Neural progenitor cell (in vitro differentiated cells): ENCODE measurements around the gene EYA4. TPM values are rescaled to one million over a fixed set of nuclear protein-coding genes. Genes with fewer than 3 reads are reported as not detected.

Experiments used
- DNase-seq: peaks from one replicate; pipeline ENCODE4 v3.0.0-alpha.2; 2016; ENCODE audit warnings: low spot score
- H2AFZ ChIP-seq: fragments of 200-600 bp; sonication (generic); replicated peaks from 2 replicates; pipeline ENCODE4 v1.6.1; 2016; ENCODE audit warnings: antibody characterized with exemption
- H3F3A ChIP-seq: fragments of 200-600 bp; sonication (generic); 2 replicates; pipeline ENCODE4 v1.6.1; 2016; ENCODE audit warnings: antibody characterized with exemption, low read depth
- H3K27ac ChIP-seq: fragments of 200-600 bp; sonication (generic); 2 replicates; pipeline ENCODE4 v1.5.1; 2016; ENCODE audit warnings: mild to moderate bottlenecking
- H3K27me3 ChIP-seq: fragments of 200-600 bp; sonication (generic); 2 replicates; pipeline ENCODE4 v1.6.1; 2016; ENCODE audit warnings: mild to moderate bottlenecking, moderate library complexity
- H3K36me3 ChIP-seq: fragments of 200-600 bp; sonication (generic); 2 replicates; pipeline ENCODE4 v1.5.1; 2016
- H3K4me1 ChIP-seq: fragments of 200-600 bp; sonication (generic); 2 replicates; pipeline ENCODE4 v1.6.1; 2016; ENCODE audit warnings: mixed run types
- H3K4me2 ChIP-seq: fragments of 200-600 bp; sonication (generic); 2 replicates; pipeline ENCODE4 v1.6.1; 2016
- H3K4me3 ChIP-seq: fragments of 200-600 bp; sonication (generic); 2 replicates; pipeline ENCODE4 v1.5.1; 2016
- H3K79me2 ChIP-seq: fragments of 200-600 bp; sonication (generic); 2 replicates; pipeline ENCODE4 v1.6.1; 2016; ENCODE audit warnings: low read depth
- H3K9ac ChIP-seq: fragments of 200-600 bp; sonication (generic); 2 replicates; pipeline ENCODE4 v1.6.1; 2016
- H3K9me3 ChIP-seq: fragments of 200-600 bp; sonication (generic); 2 replicates; pipeline ENCODE4 v1.5.1; 2016; ENCODE audit warnings: low read depth
- H4K20me1 ChIP-seq: fragments of 200-600 bp; sonication (generic); 2 replicates; pipeline ENCODE4 v1.6.1; 2016; ENCODE audit warnings: low read depth
- H3K27ac Mint-ChIP-seq: 3 replicates; pipeline ENCODE4 v1.8.0; 2021; ENCODE audit warnings: mixed read lengths
- H3K27me3 Mint-ChIP-seq: 2 replicates; pipeline ENCODE4 v1.8.0; 2022; ENCODE audit warnings: low read depth, mild to moderate bottlenecking, inconsistent platforms, moderate library complexity, mixed read lengths; ENCODE audit not compliant: insufficient read depth
- H3K36me3 Mint-ChIP-seq: 3 replicates; pipeline ENCODE4 v1.8.0; 2021; ENCODE audit warnings: mixed read lengths
- H3K4me1 Mint-ChIP-seq: 3 replicates; pipeline ENCODE4 v1.8.0; 2021; ENCODE audit warnings: mixed read lengths
- H3K4me3 Mint-ChIP-seq: 3 replicates; pipeline ENCODE4 v1.8.0; 2021; ENCODE audit warnings: mild to moderate bottlenecking, moderate library complexity, mixed read lengths
- H3K9me3 Mint-ChIP-seq: 3 replicates; pipeline ENCODE4 v1.8.0; 2020; ENCODE audit warnings: mixed read lengths
- EZH2 ChIP-seq: fragments of 200-600 bp; sonication (generic); IDR thresholded peaks from 2 replicates; pipeline ENCODE4 v1.6.1; 2017; ENCODE audit warnings: antibody characterized with exemption, mild to moderate bottlenecking, moderate library complexity
- EZH2phosphoT487 ChIP-seq: fragments of 200-600 bp; sonication (generic); IDR thresholded peaks from 2 replicates; pipeline ENCODE4 v1.6.1; 2017; ENCODE audit warnings: antibody characterized with exemption
- total RNA-seq: library from RNA; depleted of rRNA; stranded (reverse); fragments of >200 nt; gene quantifications from 2 replicates; pipeline ENCODE4 v1.2.3, GENCODE V29; 2015; ENCODE audit warnings: low replicate concordance
- TF ChIP-seq, protein P1 (sequence below): fragments of 200-600 bp; sonication (generic); IDR thresholded peaks from 2 replicates; pipeline ENCODE4 v1.5.1; 2017; ENCODE audit warnings: antibody characterized with exemption, mild to moderate bottlenecking

The EYA4 gene
- total RNA-seq, 1 donor from 2014 or later: 2.4 TPM

DNA sequence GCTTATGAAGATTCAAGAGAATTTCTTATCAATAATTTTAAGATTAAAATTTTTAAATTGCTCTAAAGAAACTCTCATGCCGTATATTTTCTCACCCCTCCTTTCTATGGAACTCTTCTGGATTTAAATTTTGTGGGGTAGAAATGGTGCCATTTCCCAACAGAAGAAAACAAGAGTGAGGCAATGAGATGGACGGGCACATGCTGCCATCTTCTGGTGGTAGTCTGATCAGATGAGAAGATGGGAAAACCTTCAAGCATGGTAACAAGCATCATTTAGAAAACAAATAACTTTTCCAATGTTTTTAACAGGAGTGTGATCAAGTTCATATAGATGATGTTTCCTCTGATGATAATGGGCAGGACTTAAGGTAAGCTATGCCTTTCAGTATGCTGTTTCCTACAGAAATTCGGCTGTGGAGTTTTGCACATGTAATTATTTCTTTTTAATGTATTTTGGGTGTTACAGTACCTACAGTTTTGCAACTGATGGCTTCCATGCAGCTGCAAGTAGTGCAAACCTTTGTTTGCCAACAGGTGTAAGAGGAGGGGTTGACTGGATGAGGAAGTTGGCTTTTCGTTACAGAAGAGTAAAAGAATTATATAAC, 271.4 kb downstream of the EYA4 start:
- Mint-ChIP-seq H3K4me3 (no peak overlapping the region), H3K4me1 (no peaks in the 10 kb centered on the region), H3K27me3 (peaks cover 6% of the 10 kb centered on the region), H3K9me3 (no peaks in the 10 kb centered on the region), H3K27ac (no peak overlapping the region), H3K36me3 (no peaks in the 10 kb centered on the region)
- Histone ChIP-seq H3K79me2 (no peaks in the 10 kb centered on the region), H3K4me2 (no peak overlapping the region), H4K20me1 (no peaks in the 10 kb centered on the region), H3K4me1 (peaks cover 9% of the 10 kb centered on the region), H2AFZ (peak overlapping the region; percentile 4), H3K27ac (no peak overlapping the region), H3K9me3 (no peaks in the 10 kb centered on the region), H3K4me3 (no peak overlapping the region), H3K36me3 (no peaks in the 10 kb centered on the region), H3K27me3 (no peaks in the 10 kb centered on the region), H3K9ac (no peak overlapping the region), H3F3A (no peaks in the 10 kb centered on the region)
- peak; percentile 70 for DNase-seq
- TF ChIP-seq, protein P1, sequence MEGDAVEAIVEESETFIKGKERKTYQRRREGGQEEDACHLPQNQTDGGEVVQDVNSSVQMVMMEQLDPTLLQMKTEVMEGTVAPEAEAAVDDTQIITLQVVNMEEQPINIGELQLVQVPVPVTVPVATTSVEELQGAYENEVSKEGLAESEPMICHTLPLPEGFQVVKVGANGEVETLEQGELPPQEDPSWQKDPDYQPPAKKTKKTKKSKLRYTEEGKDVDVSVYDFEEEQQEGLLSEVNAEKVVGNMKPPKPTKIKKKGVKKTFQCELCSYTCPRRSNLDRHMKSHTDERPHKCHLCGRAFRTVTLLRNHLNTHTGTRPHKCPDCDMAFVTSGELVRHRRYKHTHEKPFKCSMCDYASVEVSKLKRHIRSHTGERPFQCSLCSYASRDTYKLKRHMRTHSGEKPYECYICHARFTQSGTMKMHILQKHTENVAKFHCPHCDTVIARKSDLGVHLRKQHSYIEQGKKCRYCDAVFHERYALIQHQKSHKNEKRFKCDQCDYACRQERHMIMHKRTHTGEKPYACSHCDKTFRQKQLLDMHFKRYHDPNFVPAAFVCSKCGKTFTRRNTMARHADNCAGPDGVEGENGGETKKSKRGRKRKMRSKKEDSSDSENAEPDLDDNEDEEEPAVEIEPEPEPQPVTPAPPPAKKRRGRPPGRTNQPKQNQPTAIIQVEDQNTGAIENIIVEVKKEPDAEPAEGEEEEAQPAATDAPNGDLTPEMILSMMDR: peak; percentile 88
- TF ChIP-seq EZH2: no peak

DNA sequence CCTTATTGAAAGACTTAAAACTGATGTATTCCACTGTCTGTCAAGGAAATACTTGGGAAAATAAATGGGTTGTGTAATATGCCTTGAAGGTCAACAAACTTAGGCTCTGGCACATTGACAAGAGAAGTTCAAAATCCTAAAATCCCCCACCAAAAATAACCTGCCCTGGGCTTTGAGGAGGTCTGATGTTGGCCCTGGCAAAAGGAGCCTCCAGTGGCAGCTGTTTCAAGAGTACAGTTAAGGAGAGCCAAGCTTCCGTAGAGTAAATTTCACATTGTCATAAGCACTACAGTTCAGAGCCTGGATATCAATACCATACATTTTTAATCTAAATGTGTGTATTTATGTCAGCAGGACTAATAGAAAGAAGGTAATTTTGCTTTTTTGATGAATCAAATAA, 282.7 kb downstream of the EYA4 start:
- H3K27ac ChIP-seq: no peak overlapping the region
- TF ChIP-seq EZH2phosphoT487: no peak
- TF ChIP-seq, protein P1: no peak
- no peak for TF ChIP-seq EZH2
- H3K36me3 ChIP-seq: no peaks in the 10 kb centered on the region
- Mint-ChIP-seq H3K4me1 (no peaks in the 10 kb centered on the region), H3K4me3 (no peak overlapping the region), H3K9me3 (no peaks in the 10 kb centered on the region), H3K27me3 (no peaks in the 10 kb centered on the region), H3K27ac (no peak overlapping the region), H3K36me3 (no peaks in the 10 kb centered on the region)
- no peaks in the 10 kb centered on the region for H4K20me1 ChIP-seq
- H3K27me3 ChIP-seq: no peaks in the 10 kb centered on the region
- H2AFZ ChIP-seq: no peak overlapping the region
- H3K79me2 ChIP-seq: no peaks in the 10 kb centered on the region
- H3F3A ChIP-seq: no peaks in the 10 kb centered on the region
- no peak overlapping the region for H3K4me2 ChIP-seq
- H3K9ac ChIP-seq: no peak overlapping the region
- no peak for DNase-seq
- H3K4me3 ChIP-seq: no peak overlapping the region
- H3K9me3 ChIP-seq: no peaks in the 10 kb centered on the region
- H3K4me1 ChIP-seq: no peaks in the 10 kb centered on the region

DNA sequence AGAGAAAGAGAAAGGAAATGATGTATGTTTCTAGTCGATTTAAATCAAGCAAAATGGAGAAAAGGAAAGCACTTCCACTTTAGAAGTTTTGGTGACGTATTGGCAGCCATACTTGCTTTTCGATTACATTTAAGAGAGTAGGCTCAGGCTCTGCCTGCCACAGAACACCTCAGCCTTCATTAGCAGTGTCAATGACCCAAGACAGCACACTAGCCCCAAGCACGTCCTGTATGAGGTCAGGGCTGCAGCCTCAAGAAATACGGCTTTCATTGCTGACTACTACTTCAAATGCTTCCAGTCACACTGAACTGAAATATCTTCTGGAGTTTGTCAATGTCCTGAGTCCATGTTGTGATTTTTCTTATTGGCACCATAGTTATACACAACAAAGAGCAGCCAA, 285.3 kb downstream of the EYA4 start:
- H3K36me3 ChIP-seq: no peaks in the 10 kb centered on the region
- no peaks in the 10 kb centered on the region for H3K27me3 ChIP-seq
- no peaks in the 10 kb centered on the region for H3K4me1 ChIP-seq
- H3K9me3 ChIP-seq: no peaks in the 10 kb centered on the region
- TF ChIP-seq EZH2phosphoT487 (no peak), EZH2 (no peak)
- TF ChIP-seq, protein P1: no peak
- H3K27ac ChIP-seq: no peak overlapping the region
- H3K79me2 ChIP-seq: no peaks in the 10 kb centered on the region
- H3F3A ChIP-seq: no peaks in the 10 kb centered on the region
- no peak overlapping the region for H2AFZ ChIP-seq
- H3K4me3 Mint-ChIP-seq: no peak overlapping the region
- no peak overlapping the region for H3K27ac Mint-ChIP-seq
- no peaks in the 10 kb centered on the region for H4K20me1 ChIP-seq
- H3K4me1 Mint-ChIP-seq: no peaks in the 10 kb centered on the region
- H3K36me3 Mint-ChIP-seq: no peaks in the 10 kb centered on the region
- no peak overlapping the region for H3K9ac ChIP-seq
- H3K4me3 ChIP-seq: no peak overlapping the region
- H3K27me3 Mint-ChIP-seq: no peaks in the 10 kb centered on the region
- H3K4me2 ChIP-seq: no peak overlapping the region
- no peaks in the 10 kb centered on the region for H3K9me3 Mint-ChIP-seq
- no peak for DNase-seq
